ENCODE data around the gene CITED4.

DNA sequence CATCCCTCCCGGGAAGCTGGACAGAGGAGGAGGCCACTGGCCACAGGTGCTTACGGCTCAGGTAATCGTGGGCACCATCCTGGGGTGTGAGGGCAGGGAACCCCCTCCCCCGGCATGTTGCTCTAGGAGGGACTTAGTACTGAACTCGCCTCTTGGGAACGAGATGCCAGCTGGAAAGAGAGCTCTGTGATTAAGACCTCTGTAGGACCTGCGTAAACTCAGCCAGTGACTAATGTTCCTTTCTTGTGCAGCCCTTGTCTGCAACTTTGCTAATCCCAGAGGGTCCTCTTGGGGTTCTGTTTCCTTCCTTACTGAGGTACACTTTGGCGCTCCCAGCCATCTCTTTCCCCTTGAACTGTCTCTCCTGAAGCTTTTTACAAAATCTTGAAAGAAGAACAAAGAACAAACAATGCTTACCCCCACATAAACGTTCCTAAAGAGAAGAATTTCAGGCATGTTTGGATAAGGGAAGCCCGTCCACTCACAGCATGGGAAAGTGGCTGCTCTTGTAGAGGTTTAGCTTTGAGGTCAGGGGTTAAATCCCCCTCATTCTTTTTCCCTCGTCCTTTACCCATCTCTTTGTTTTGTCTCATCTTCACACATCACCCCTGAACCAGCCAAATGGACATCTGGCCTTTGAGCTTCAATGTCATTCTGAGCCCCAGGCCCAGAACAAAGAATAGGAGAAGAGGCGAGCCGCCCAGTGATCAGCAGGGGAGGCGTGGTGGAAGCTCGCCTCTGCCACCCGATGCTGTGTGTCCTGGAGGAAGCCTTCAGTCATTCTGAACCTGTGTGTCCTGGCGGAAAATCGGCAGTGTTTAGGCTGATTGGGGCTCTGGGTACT lies 37.4 kb downstream of the CITED4 start:
- TF ChIP-seq TCF12 (IDR thresholded peaks at IDR 0.05; ENCODE audit: low read depth, low read length) (no peak), NRF1 (conservative IDR thresholded peaks at IDR 0.05; ENCODE audit: low read depth, low read length) (no peak)

All from GM12878 (cell line).